Fibroblast of lung (primary cell): ENCODE data around the gene LRRC42. TPM values are rescaled to one million over a fixed set of nuclear protein-coding genes. Genes with fewer than 3 reads are reported as not detected.

Experiments
- DNase-seq, 2 donors: peaks; one replicate each; pipeline versions ENCODE4 v3.0.0 to v3.0.0-alpha.2; 2010; ENCODE audit warnings: low read depth in 2 of 2
- H2AFZ ChIP-seq: 2 replicates; pipeline ENCODE4 v1.5.1; 2012; ENCODE audit warnings: low read length, control low read depth, inconsistent platforms
- H3K27ac ChIP-seq: 2 replicates; pipeline ENCODE4 v1.5.1; 2011; ENCODE audit warnings: low read length, control low read depth; ENCODE audit not compliant: insufficient read depth
- H3K27me3 ChIP-seq: 2 replicates; pipeline ENCODE4 v1.5.1; 2011; ENCODE audit warnings: mild to moderate bottlenecking, low read length; ENCODE audit not compliant: control insufficient read depth, insufficient read depth
- H3K36me3 ChIP-seq: 2 replicates; pipeline ENCODE4 v1.5.1; 2011; ENCODE audit warnings: low read length; ENCODE audit not compliant: control insufficient read depth, insufficient read depth
- H3K4me1 ChIP-seq: 2 replicates; pipeline ENCODE4 v1.5.1; 2011; ENCODE audit warnings: low read length; ENCODE audit not compliant: control insufficient read depth, insufficient read depth; ENCODE audit errors: extremely low read depth
- H3K4me2 ChIP-seq: 2 replicates; pipeline ENCODE4 v1.5.1; 2011; ENCODE audit warnings: low read length, control low read depth; ENCODE audit not compliant: insufficient read depth; ENCODE audit errors: extremely low read depth
- H3K4me3 ChIP-seq, 4 experiments: fragments of 200-600 bp in 1 of 4; sonication (generic) in 1 of 4; replicated peaks in 1 of 4; 2 replicates each; pipeline ENCODE4 v1.5.1; 2011 to 2016; ENCODE audit warnings: low read length in 4 of 4, low read depth in 3 of 4, mild to moderate bottlenecking in 3 of 4, control low read depth in 2 of 4, inconsistent platforms in 1 of 4, mixed read lengths in 1 of 4; ENCODE audit not compliant: insufficient read depth in 1 of 4; ENCODE audit errors: control extremely low read depth in 1 of 4
- H3K79me2 ChIP-seq: 2 replicates; pipeline ENCODE4 v1.5.1; 2012; ENCODE audit warnings: mild to moderate bottlenecking, low read length, inconsistent platforms; ENCODE audit not compliant: control insufficient read depth, insufficient read depth
- H3K9ac ChIP-seq: 2 replicates; pipeline ENCODE4 v1.5.1; 2011; ENCODE audit warnings: mild to moderate bottlenecking, low read length, control low read depth; ENCODE audit not compliant: insufficient read depth
- H3K9me3 ChIP-seq: 2 replicates; pipeline ENCODE4 v1.5.1; 2012; ENCODE audit warnings: low read depth, low read length; ENCODE audit not compliant: control insufficient read depth, insufficient read depth
- H4K20me1 ChIP-seq: 2 replicates; pipeline ENCODE4 v1.5.1; 2011; ENCODE audit warnings: low read length; ENCODE audit not compliant: control insufficient read depth, insufficient read depth; ENCODE audit errors: extremely low read depth
- CTCF ChIP-seq, 2 donors: IDR thresholded peaks in 1 of 2; conservative IDR thresholded peaks in 1 of 2; 1 replicate in 1 of 2; 2 replicates in 1 of 2; pipeline ENCODE4 v1.5.1; 2011 to 2012; ENCODE audit warnings: low read length in 2 of 2, control low read depth in 1 of 2, inconsistent platforms in 1 of 2, low read depth in 1 of 2, mild to moderate bottlenecking in 1 of 2
- EZH2 ChIP-seq: IDR thresholded peaks from 2 replicates; pipeline ENCODE4 v1.5.1; 2012; ENCODE audit warnings: low read length, control low read depth, mild to moderate bottlenecking; ENCODE audit errors: missing control alignments
- polyA plus RNA-seq, 2 donors: library from polyadenylated mRNA; depleted of rRNA in 1 of 2; stranded (reverse) in 1 of 2; unstranded in 1 of 2; fragments of >200 nt; gene quantifications; 2 replicates each; pipeline ENCODE4 v1.2.1, GENCODE V29; 2011 to 2012; ENCODE audit warnings: missing spikeins in 1 of 2
- total RNA-seq: library from RNA; depleted of rRNA; stranded (reverse); fragments of >200 nt; gene quantifications from 2 replicates; pipeline ENCODE4 v1.2.1, GENCODE V29; 2014

LRRC42 gene
- total and polyA plus RNA-seq, 2 donors (not counting 1 experiment from before 2014, with no cell fraction given) = 34.0 to 50.2 TPM

- Histone ChIP-seq H3K36me3 (peaks cover 2% of the 10 kb centered on the region), H3K27me3 (no peaks in the 10 kb centered on the region), H4K20me1 (no peaks in the 10 kb centered on the region), H3K4me2 (no peak overlapping the region), H2AFZ (no peak overlapping the region), H3K79me2 (no peaks in the 10 kb centered on the region), H3K9me3 (no peaks in the 10 kb centered on the region), H3K4me1 (peaks cover 4% of the 10 kb centered on the region), H3K4me3 (no peak overlapping the region), H3K9ac (no peak overlapping the region), H3K27ac (no peak overlapping the region)
- TF ChIP-seq CTCF (conservative IDR thresholded peaks at IDR 0.05 in 1 of 2, IDR thresholded peaks at IDR 0.05 in 1 of 2; ENCODE audit: low read depth in 1 of 2, low read length in 2 of 2) (no peak), EZH2 (no peak)
- no peak for DNase-seq
These were observed 40.0 kb upstream of the LRRC42 start for GRCh38 chr1:53906121-53906520.

GRCh38 chr1:53909946-53910345 is 36.2 kb upstream of the LRRC42 start:
- TF ChIP-seq EZH2 = no peak
- TF ChIP-seq CTCF (conservative IDR thresholded peaks at IDR 0.05 in 1 of 2, IDR thresholded peaks at IDR 0.05 in 1 of 2; ENCODE audit: low read depth in 1 of 2, low read length in 2 of 2) = no peak
- DNase-seq = peak; percentile 9 to 34
- no peak overlapping the region for H3K27ac ChIP-seq

GRCh38 chr1:53911442-53911841 is 34.7 kb upstream of the LRRC42 start:
- no peak overlapping the region for H3K4me2 ChIP-seq
- H3K79me2 ChIP-seq = no peaks in the 10 kb centered on the region
- H3K4me3 ChIP-seq = no peak overlapping the region
- peaks cover 4% of the 10 kb centered on the region for H3K4me1 ChIP-seq
- H3K9me3 ChIP-seq = no peaks in the 10 kb centered on the region
- TF ChIP-seq CTCF (conservative IDR thresholded peaks at IDR 0.05 in 1 of 2, IDR thresholded peaks at IDR 0.05 in 1 of 2; ENCODE audit: low read depth in 1 of 2, low read length in 2 of 2) (no peak), EZH2 (no peak)
- H2AFZ ChIP-seq = no peak overlapping the region
- no peak overlapping the region for H3K9ac ChIP-seq
- no peak for DNase-seq
- no peaks in the 10 kb centered on the region for H3K36me3 ChIP-seq
- no peak overlapping the region for H3K27ac ChIP-seq
- H4K20me1 ChIP-seq = no peaks in the 10 kb centered on the region
- no peaks in the 10 kb centered on the region for H3K27me3 ChIP-seq

More at GRCh38 chr1:53909946-53910345, 36.2 kb upstream of the LRRC42 start:
- no peak overlapping the region for H3K4me2 ChIP-seq
- no peak overlapping the region for H2AFZ ChIP-seq
- H3K4me1 ChIP-seq = peaks cover 4% of the 10 kb centered on the region
- no peaks in the 10 kb centered on the region for H4K20me1 ChIP-seq
- peaks cover 2% of the 10 kb centered on the region for H3K36me3 ChIP-seq
- H3K79me2 ChIP-seq = no peaks in the 10 kb centered on the region
- H3K9ac ChIP-seq = no peak overlapping the region
- H3K9me3 ChIP-seq = no peaks in the 10 kb centered on the region
- no peaks in the 10 kb centered on the region for H3K27me3 ChIP-seq
- no peak overlapping the region for H3K4me3 ChIP-seq
